ENCODE results near the gene MMAB. TPM values are rescaled to one million over a fixed set of nuclear protein-coding genes. Genes with fewer than 3 reads are reported as not detected.
"Not testable (repeated sequence)": the region's sequence is repeated elsewhere in the genome, so short reads cannot be mapped to it uniquely, and the experiment has no call there.

The MMAB gene
- total and polyA plus RNA-seq, 5 donors from 2014 or later: 6.8 to 22.4 (median 21.9) TPM

- no peak overlapping the region for H3K4me3 Mint-ChIP-seq
- Histone ChIP-seq H3K36me3 (ENCODE audit: control insufficient read depth, insufficient read depth, low read length) (no peaks in the 10 kb centered on the region), H3K9me3 (ENCODE audit: control insufficient read depth in 2 of 2, low read length in 2 of 2) (no peaks in the 10 kb centered on the region), H3K27ac (ENCODE audit: insufficient read depth, low read length, poor library complexity, severe bottlenecking) (no peak overlapping the region), H3K4me3 (ENCODE audit: low read depth, low read length) (no peak overlapping the region), H3K27me3 (ENCODE audit: control insufficient read depth, insufficient read depth, low read length) (no peaks in the 10 kb centered on the region), H3K4me1 (ENCODE audit: control insufficient read depth, insufficient read depth, low read length, poor library complexity, severe bottlenecking) (no peaks in the 10 kb centered on the region)
- ATAC-seq (ENCODE audit: low read depth in 2 of 2) (no peak), DNase-seq (no peak)
- H3K27ac Mint-ChIP-seq: no peak overlapping the region
- H3K9me3 Mint-ChIP-seq: no peaks in the 10 kb centered on the region
- no peaks in the 10 kb centered on the region for H3K36me3 Mint-ChIP-seq
- no peaks in the 10 kb centered on the region for H3K4me1 Mint-ChIP-seq
- peaks cover 25% of the 10 kb centered on the region for H3K27me3 Mint-ChIP-seq
Measured at GRCh38 chr12:109607618-109608017, 34.3 kb upstream of the MMAB start.

GRCh38 chr12:109606320-109607028 is 33.2 kb upstream of the MMAB start:
- Histone ChIP-seq H3K4me1 (ENCODE audit: control insufficient read depth, insufficient read depth, low read length, poor library complexity, severe bottlenecking) (no peaks in the 10 kb centered on the region), H3K27ac (ENCODE audit: insufficient read depth, low read length, poor library complexity, severe bottlenecking) (no peak overlapping the region), H3K36me3 (ENCODE audit: control insufficient read depth, insufficient read depth, low read length) (no peaks in the 10 kb centered on the region), H3K27me3 (ENCODE audit: control insufficient read depth, insufficient read depth, low read length) (no peaks in the 10 kb centered on the region), H3K4me3 (ENCODE audit: low read depth, low read length) (no peak overlapping the region), H3K9me3 (ENCODE audit: control insufficient read depth in 2 of 2, low read length in 2 of 2) (no peaks in the 10 kb centered on the region)
- Mint-ChIP-seq H3K4me3 (no peak overlapping the region), H3K27me3 (peaks cover 29% of the 10 kb centered on the region), H3K36me3 (no peaks in the 10 kb centered on the region), H3K9me3 (no peaks in the 10 kb centered on the region), H3K4me1 (no peaks in the 10 kb centered on the region), H3K27ac (no peak overlapping the region)
- no peak for ATAC-seq (ENCODE audit: low read depth in 2 of 2)
- DNase-seq: no peak

GRCh38 chr12:109605599-109606228 is 32.4 kb upstream of the MMAB start:
- Mint-ChIP-seq H3K36me3 (no peaks in the 10 kb centered on the region), H3K9me3 (no peaks in the 10 kb centered on the region), H3K4me3 (no peak overlapping the region), H3K4me1 (no peaks in the 10 kb centered on the region), H3K27ac (no peak overlapping the region), H3K27me3 (peaks cover 27% of the 10 kb centered on the region)
- no peaks in the 10 kb centered on the region for H3K36me3 ChIP-seq (ENCODE audit: control insufficient read depth, insufficient read depth, low read length)
- no peaks in the 10 kb centered on the region for H3K4me1 ChIP-seq (ENCODE audit: control insufficient read depth, insufficient read depth, low read length, poor library complexity, severe bottlenecking)
- H3K27me3 ChIP-seq (ENCODE audit: control insufficient read depth, insufficient read depth, low read length): no peaks in the 10 kb centered on the region
- H3K4me3 ChIP-seq (ENCODE audit: low read depth, low read length): no peak overlapping the region
- DNase-seq: no peak
- H3K27ac ChIP-seq (ENCODE audit: insufficient read depth, low read length, poor library complexity, severe bottlenecking): no peak overlapping the region
- ATAC-seq (ENCODE audit: low read depth in 2 of 2): no peak
- no peaks in the 10 kb centered on the region for H3K9me3 ChIP-seq (ENCODE audit: control insufficient read depth in 2 of 2, low read length in 2 of 2)

- Histone ChIP-seq H3K27me3 (ENCODE audit: control insufficient read depth, insufficient read depth, low read length) (no peaks in the 10 kb centered on the region), H3K9me3 (ENCODE audit: control insufficient read depth in 2 of 2, low read length in 2 of 2) (no peaks in the 10 kb centered on the region), H3K4me3 (ENCODE audit: low read depth, low read length) (no peak overlapping the region), H3K27ac (ENCODE audit: insufficient read depth, low read length, poor library complexity, severe bottlenecking) (no peak overlapping the region), H3K4me1 (ENCODE audit: control insufficient read depth, insufficient read depth, low read length, poor library complexity, severe bottlenecking) (no peaks in the 10 kb centered on the region), H3K36me3 (ENCODE audit: control insufficient read depth, insufficient read depth, low read length) (no peaks in the 10 kb centered on the region)
- Mint-ChIP-seq H3K9me3 (no peaks in the 10 kb centered on the region), H3K27me3 (peaks cover 25% of the 10 kb centered on the region), H3K4me1 (no peaks in the 10 kb centered on the region), H3K36me3 (no peaks in the 10 kb centered on the region), H3K27ac (no peak overlapping the region), H3K4me3 (no peak overlapping the region)
- ATAC-seq (ENCODE audit: low read depth in 2 of 2) (no peak), DNase-seq (no peak)
Measured at GRCh38 chr12:109605016-109605415, 31.7 kb upstream of the MMAB start.

GRCh38 chr12:109604132-109604585 is 30.9 kb upstream of the MMAB start:
- no peaks in the 10 kb centered on the region for H3K4me1 ChIP-seq (ENCODE audit: control insufficient read depth, insufficient read depth, low read length, poor library complexity, severe bottlenecking)
- Mint-ChIP-seq H3K27ac (no peak overlapping the region), H3K4me3 (no peak overlapping the region)

GRCh38 chr12:109602132-109602531 is 28.8 kb upstream of the MMAB start:
- H3K4me3 ChIP-seq (ENCODE audit: low read depth, low read length); H3K36me3 ChIP-seq (ENCODE audit: control insufficient read depth, insufficient read depth, low read length); H3K4me1 ChIP-seq (ENCODE audit: control insufficient read depth, insufficient read depth, low read length, poor library complexity, severe bottlenecking); DNase-seq; H3K4me3 Mint-ChIP-seq; ATAC-seq (ENCODE audit: low read depth in 2 of 2); H3K36me3 Mint-ChIP-seq; H3K9me3 ChIP-seq (ENCODE audit: control insufficient read depth in 2 of 2, low read length in 2 of 2); H3K9me3 Mint-ChIP-seq; H3K4me1 Mint-ChIP-seq; H3K27ac ChIP-seq (ENCODE audit: insufficient read depth, low read length, poor library complexity, severe bottlenecking); H3K27me3 ChIP-seq (ENCODE audit: control insufficient read depth, insufficient read depth, low read length): not testable (repeated sequence)
- Mint-ChIP-seq H3K27me3 (peaks cover 11% of the 10 kb centered on the region), H3K27ac (peak overlapping the region in 1 of 3 donors; percentile 46)

More at GRCh38 chr12:109604132-109604585, 30.9 kb upstream of the MMAB start:
- no peaks in the 10 kb centered on the region for H3K4me1 Mint-ChIP-seq
- H3K4me3 ChIP-seq (ENCODE audit: low read depth, low read length): no peak overlapping the region
- H3K36me3 ChIP-seq (ENCODE audit: control insufficient read depth, insufficient read depth, low read length): no peaks in the 10 kb centered on the region
- no peaks in the 10 kb centered on the region for H3K9me3 Mint-ChIP-seq
- no peaks in the 10 kb centered on the region for H3K36me3 Mint-ChIP-seq
- no peaks in the 10 kb centered on the region for H3K9me3 ChIP-seq (ENCODE audit: control insufficient read depth in 2 of 2, low read length in 2 of 2)
- DNase-seq: no peak
- no peaks in the 10 kb centered on the region for H3K27me3 ChIP-seq (ENCODE audit: control insufficient read depth, insufficient read depth, low read length)
- no peak overlapping the region for H3K27ac ChIP-seq (ENCODE audit: insufficient read depth, low read length, poor library complexity, severe bottlenecking)
- H3K27me3 Mint-ChIP-seq: peaks cover 21% of the 10 kb centered on the region
- ATAC-seq (ENCODE audit: low read depth in 2 of 2): no peak

- Mint-ChIP-seq H3K4me3 (no peak overlapping the region), H3K4me1 (peaks cover 0 to 11% (median 0%) of the 10 kb centered on the region in 4 donors), H3K27me3 (peaks cover 11% of the 10 kb centered on the region), H3K36me3 (no peaks in the 10 kb centered on the region), H3K9me3 (no peaks in the 10 kb centered on the region), H3K27ac (no peak overlapping the region)
- Histone ChIP-seq H3K27me3 (ENCODE audit: control insufficient read depth, insufficient read depth, low read length) (no peaks in the 10 kb centered on the region), H3K36me3 (ENCODE audit: control insufficient read depth, insufficient read depth, low read length) (no peaks in the 10 kb centered on the region), H3K27ac (ENCODE audit: insufficient read depth, low read length, poor library complexity, severe bottlenecking) (no peak overlapping the region), H3K4me3 (ENCODE audit: low read depth, low read length) (no peak overlapping the region), H3K4me1 (ENCODE audit: control insufficient read depth, insufficient read depth, low read length, poor library complexity, severe bottlenecking) (peaks cover 4% of the 10 kb centered on the region), H3K9me3 (ENCODE audit: control insufficient read depth in 2 of 2, low read length in 2 of 2) (no peaks in the 10 kb centered on the region)
- DNase-seq: no peak
- no peak for ATAC-seq (ENCODE audit: low read depth in 2 of 2)
Measured at GRCh38 chr12:109601557-109601956, 28.3 kb upstream of the MMAB start.

- Histone ChIP-seq H3K27me3 (ENCODE audit: control insufficient read depth, insufficient read depth, low read length) (no peaks in the 10 kb centered on the region), H3K27ac (ENCODE audit: insufficient read depth, low read length, poor library complexity, severe bottlenecking) (no peak overlapping the region), H3K4me1 (ENCODE audit: control insufficient read depth, insufficient read depth, low read length, poor library complexity, severe bottlenecking) (peaks cover 4% of the 10 kb centered on the region), H3K4me3 (ENCODE audit: low read depth, low read length) (no peak overlapping the region), H3K9me3 (ENCODE audit: control insufficient read depth in 2 of 2, low read length in 2 of 2) (no peaks in the 10 kb centered on the region), H3K36me3 (ENCODE audit: control insufficient read depth, insufficient read depth, low read length) (no peaks in the 10 kb centered on the region)
- Mint-ChIP-seq H3K27me3 (peaks cover 11% of the 10 kb centered on the region), H3K27ac (peak overlapping the region in 1 of 3 donors; percentile 76), H3K36me3 (no peaks in the 10 kb centered on the region), H3K4me3 (peak overlapping the region in 1 of 4 donors; percentile 8), H3K9me3 (no peaks in the 10 kb centered on the region), H3K4me1 (peaks cover 0 to 11% (median 0%) of the 10 kb centered on the region in 4 donors)
- DNase-seq (no peak), ATAC-seq (ENCODE audit: low read depth in 2 of 2) (no peak)
Measured at GRCh38 chr12:109600995-109601394, 27.7 kb upstream of the MMAB start.
